Liver (tissue), 9 donors: ENCODE measurements around the gene UBE2R2. TPM values are rescaled to one million over a fixed set of nuclear protein-coding genes. Genes with fewer than 3 reads are reported as not detected.
A peak's percentile ranks its signal among the peaks of the same experiment; 100 is the strongest.
"Not testable (repeated sequence)": the region's sequence is repeated elsewhere in the genome, so short reads cannot be mapped to it uniquely, and the experiment has no call there.

ENCODE experiments used
- DNase-seq: peaks from one replicate; pipeline ENCODE4 v3.0.0-alpha.2; 2017; ENCODE audit warnings: low spot score
- H3K27ac ChIP-seq, 2 donors: one replicate each; pipeline ENCODE4 v1.7.0; 2013; ENCODE audit warnings: inconsistent platforms in 2 of 2, low read length in 2 of 2, control low read depth in 1 of 2, low read depth in 1 of 2, mild to moderate bottlenecking in 1 of 2
- H3K27me3 ChIP-seq, 4 donors: one replicate each; pipeline versions ENCODE4 v1.6.1 to v1.7.0; 2013; ENCODE audit warnings: low read length in 3 of 4, inconsistent platforms in 1 of 4, mild to moderate bottlenecking in 1 of 4, moderate library complexity in 1 of 4; ENCODE audit not compliant: control insufficient read depth in 4 of 4, insufficient read depth in 4 of 4
- H3K36me3 ChIP-seq, 4 donors: one replicate each; pipeline versions ENCODE4 v1.6.1 to v1.7.0; 2013; ENCODE audit warnings: low read length in 3 of 4, mild to moderate bottlenecking in 3 of 4, low read depth in 1 of 4, moderate library complexity in 1 of 4; ENCODE audit not compliant: control insufficient read depth in 4 of 4, insufficient read depth in 3 of 4
- H3K4me1 ChIP-seq, 4 donors: one replicate each; pipeline versions ENCODE4 v1.6.1 to v1.7.0; 2013; ENCODE audit warnings: low read length in 3 of 4, mild to moderate bottlenecking in 3 of 4, moderate library complexity in 1 of 4; ENCODE audit not compliant: control insufficient read depth in 4 of 4, insufficient read depth in 4 of 4
- H3K4me3 ChIP-seq, 3 donors: one replicate each; pipeline versions ENCODE4 v1.6.1 to v1.7.0; 2013; ENCODE audit warnings: low read length in 3 of 3, control low read depth in 1 of 3, low read depth in 1 of 3, mild to moderate bottlenecking in 1 of 3
- H3K9ac ChIP-seq, 2 donors: one replicate each; pipeline ENCODE4 v1.7.0; 2013; ENCODE audit warnings: low read length in 2 of 2, mild to moderate bottlenecking in 2 of 2, moderate library complexity in 2 of 2, control low read depth in 1 of 2, low read depth in 1 of 2
- H3K9me3 ChIP-seq, 4 donors: one replicate each; pipeline versions ENCODE4 v1.6.1 to v1.7.0; 2013; ENCODE audit warnings: low read length in 3 of 4; ENCODE audit not compliant: control insufficient read depth in 4 of 4
- EGR1 ChIP-seq, 2 donors: IDR thresholded peaks; 2 replicates each; pipeline ENCODE4 v1.6.1; 2016 to 2018; ENCODE audit warnings: antibody characterized with exemption in 2 of 2, low read depth in 2 of 2
- FOXA1 ChIP-seq: IDR thresholded peaks from 2 replicates; pipeline ENCODE4 v1.6.1; 2016; ENCODE audit warnings: antibody characterized with exemption
- FOXA2 ChIP-seq: IDR thresholded peaks from 2 replicates; pipeline ENCODE4 v1.6.1; 2016; ENCODE audit warnings: antibody characterized with exemption
- GABPA ChIP-seq, 2 donors: IDR thresholded peaks in 1 of 2; conservative IDR thresholded peaks in 1 of 2; 2 replicates each; pipeline ENCODE4 v1.6.1; 2016; ENCODE audit warnings: antibody characterized with exemption in 2 of 2, mild to moderate bottlenecking in 1 of 2, moderate library complexity in 1 of 2
- HNF4A ChIP-seq, 2 donors: conservative IDR thresholded peaks; 2 replicates each; pipeline ENCODE4 v1.6.1; 2016; ENCODE audit warnings: antibody characterized with exemption in 2 of 2, mild to moderate bottlenecking in 2 of 2
- HNF4G ChIP-seq: IDR thresholded peaks from 2 replicates; pipeline ENCODE4 v1.6.1; 2016; ENCODE audit warnings: antibody characterized with exemption
- JUND ChIP-seq, 2 donors: IDR thresholded peaks; 2 replicates each; pipeline ENCODE4 v1.6.1; 2016; ENCODE audit warnings: antibody characterized with exemption in 2 of 2
- NR2F2 ChIP-seq: IDR thresholded peaks from 2 replicates; pipeline ENCODE4 v1.6.1; 2016; ENCODE audit warnings: antibody characterized with exemption
- RAD21 ChIP-seq, 2 donors: IDR thresholded peaks; 2 replicates each; pipeline ENCODE4 v1.6.1; 2016; ENCODE audit warnings: antibody characterized with exemption in 2 of 2, mild to moderate bottlenecking in 2 of 2
- RXRA ChIP-seq, 2 donors: IDR thresholded peaks; 2 replicates each; pipeline ENCODE4 v1.6.1; 2017 to 2018; ENCODE audit warnings: antibody characterized with exemption in 2 of 2, mild to moderate bottlenecking in 1 of 2
- SP1 ChIP-seq: IDR thresholded peaks from 2 replicates; pipeline ENCODE4 v1.6.1; 2018; ENCODE audit warnings: antibody characterized with exemption, mild to moderate bottlenecking
- TAF1 ChIP-seq: conservative IDR thresholded peaks from 2 replicates; pipeline ENCODE4 v1.6.1; 2016; ENCODE audit warnings: antibody characterized with exemption, mild to moderate bottlenecking
- YY1 ChIP-seq: IDR thresholded peaks from 2 replicates; pipeline ENCODE4 v1.6.1; 2016; ENCODE audit warnings: antibody characterized with exemption, mild to moderate bottlenecking
- WGBS: extraction: QIAGEN DNeasy Blood & Tissue Kit; methylation state at CpG from one replicate; pipeline ENCODE4 v1.1.7; 2013; 5-methylcytosine and 5-hydroxymethylcytosine counted together
- polyA plus RNA-seq, 2 donors: library from polyadenylated mRNA; stranded (reverse) in 1 of 2; unstranded in 1 of 2; fragments of 200-250 nt in 1 of 2; fragments of >200 nt in 1 of 2; fragmentation: Nextera tagmentation in 1 of 2; extraction: Ambion mirVana in 1 of 2; gene quantifications; one replicate each; pipeline versions ENCODE4 v1.2.1 to v1.2.3, GENCODE V29; 2013 to 2015
- total RNA-seq, 2 donors: library from RNA; depleted of rRNA; stranded (reverse); fragments of >200 nt; gene quantifications; one replicate each; pipeline ENCODE4 v1.2.3, GENCODE V29; 2014
- TF ChIP-seq, protein P1 (sequence below): IDR thresholded peaks from 2 replicates; pipeline ENCODE4 v1.6.1; 2016; ENCODE audit warnings: antibody characterized with exemption
- TF ChIP-seq, protein P2 (sequence below): IDR thresholded peaks from 2 replicates; pipeline ENCODE4 v1.6.1; 2016; ENCODE audit warnings: antibody characterized with exemption
- TF ChIP-seq, protein P3 (sequence below): IDR thresholded peaks from 2 replicates; pipeline ENCODE4 v1.6.1; 2016; ENCODE audit warnings: antibody characterized with exemption, mild to moderate bottlenecking
- TF ChIP-seq, protein P4 (sequence below): fragments of 150-350 bp; IDR thresholded peaks from 2 replicates; pipeline ENCODE4 v1.5.1; 2017; ENCODE audit warnings: improper control_type of control experiment, low read depth, low read length; ENCODE audit not compliant: missing input control
- TF ChIP-seq, protein P5 (sequence below): IDR thresholded peaks from 2 replicates; pipeline ENCODE4 v1.6.1; 2016; ENCODE audit warnings: antibody characterized with exemption
- donor health status: healthy.
- donor health status: healthy.
- donor health status: healthy.
- donor health status: healthy.
- donor health status: healthy.

UBE2R2 gene, protein sequence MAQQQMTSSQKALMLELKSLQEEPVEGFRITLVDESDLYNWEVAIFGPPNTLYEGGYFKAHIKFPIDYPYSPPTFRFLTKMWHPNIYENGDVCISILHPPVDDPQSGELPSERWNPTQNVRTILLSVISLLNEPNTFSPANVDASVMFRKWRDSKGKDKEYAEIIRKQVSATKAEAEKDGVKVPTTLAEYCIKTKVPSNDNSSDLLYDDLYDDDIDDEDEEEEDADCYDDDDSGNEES
- 10 to 100 TPM; 10.8 to 13.4 TPM for total RNA-seq
- 10 to 100 TPM; 15.0 TPM for polyA plus RNA-seq

DNA sequence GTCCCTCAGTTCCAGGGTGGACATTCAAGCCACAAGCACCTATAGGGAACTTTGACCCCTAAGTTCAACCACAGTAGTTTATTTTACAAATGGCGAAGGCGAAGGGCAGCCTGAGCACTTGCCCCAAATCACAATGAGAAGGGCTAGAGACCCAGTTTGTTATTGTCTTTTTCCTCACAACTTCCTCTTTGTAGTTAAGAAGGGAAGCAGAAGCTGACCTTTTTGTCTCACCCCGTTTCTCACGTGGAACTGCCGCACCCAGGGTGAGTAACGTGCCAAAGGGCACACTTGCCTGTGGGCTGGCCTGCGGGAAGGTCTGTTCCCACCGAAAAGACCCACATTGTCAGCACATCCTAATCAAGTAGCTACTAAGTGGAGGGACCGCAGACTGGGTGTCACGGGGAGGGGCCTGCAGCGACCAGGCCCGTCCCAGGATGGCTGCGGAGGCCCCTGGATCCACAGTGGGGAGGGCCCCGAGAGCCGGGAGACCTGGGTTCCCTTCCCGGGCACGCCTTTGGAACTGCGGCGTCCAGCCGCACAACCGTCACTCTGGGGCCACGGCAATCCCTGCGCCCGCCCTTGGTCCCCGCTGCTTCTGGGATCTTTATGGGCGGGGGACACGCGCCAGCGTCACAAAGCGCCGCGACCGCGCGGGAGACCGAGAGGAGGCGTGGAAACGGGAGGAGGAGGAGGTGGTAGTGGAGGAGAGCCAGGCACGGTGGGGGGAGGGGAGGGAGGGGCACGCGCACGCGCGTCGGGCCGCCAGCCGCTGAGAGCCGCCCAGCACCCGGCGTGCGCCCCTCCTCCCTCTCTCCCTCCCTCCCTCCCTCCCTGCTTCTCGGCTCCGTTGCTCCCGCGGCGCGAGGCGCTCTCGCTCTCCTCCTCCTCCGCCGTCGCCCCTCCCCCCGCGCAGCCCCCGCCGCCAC is at the start of gene UBE2R2:
Gene UBE2R2 (plus strand): TSS at position 834 of the 926 bp plus-strand sequence. CDS start 598 bp downstream, outside the sequence.
- H3K9ac ChIP-seq: peak within 1 kb of the TSS; percentile 66 to 82
- peak within 1 kb of the TSS; percentile 94 to 97 (median 97) for H3K4me3 ChIP-seq
- no peaks in the 10 kb centered on the region for H3K9me3 ChIP-seq
- peak within 1 kb of the TSS; percentile 94 to 98 for H3K27ac ChIP-seq
- H3K27me3 ChIP-seq: no peaks in the 10 kb centered on the region
- H3K36me3 ChIP-seq: no peaks in the 10 kb centered on the region
- peaks cover 5 to 42% (median 15%) of the 10 kb centered on the region in 4 donors for H3K4me1 ChIP-seq
- TF ChIP-seq RAD21 (IDR thresholded peaks at IDR 0.05) (no peak), SP1 (peak; percentile 38), GABPA (IDR thresholded peaks at IDR 0.05 in 1 of 2, conservative IDR thresholded peaks at IDR 0.05 in 1 of 2) (no peak), RXRA (IDR thresholded peaks at IDR 0.05) (peak; percentile 49 to 50), HNF4A (conservative IDR thresholded peaks at IDR 0.05) (peak; percentile 39 to 48), NR2F2 (peak; percentile 95), JUND (IDR thresholded peaks at IDR 0.05) (peak in 1 of 2 donors; percentile 8), YY1 (peak; percentile 77), FOXA2 (no peak), HNF4G (peak; percentile 1), FOXA1 (no peak), TAF1 (peak; percentile 71), EGR1 (IDR thresholded peaks at IDR 0.05; ENCODE audit: low read depth in 2 of 2) (peak in 1 of 2 donors; percentile 35)
- TF ChIP-seq, protein P1, sequence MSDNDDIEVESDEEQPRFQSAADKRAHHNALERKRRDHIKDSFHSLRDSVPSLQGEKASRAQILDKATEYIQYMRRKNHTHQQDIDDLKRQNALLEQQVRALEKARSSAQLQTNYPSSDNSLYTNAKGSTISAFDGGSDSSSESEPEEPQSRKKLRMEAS: peak; percentile 69
- TF ChIP-seq, protein P2, sequence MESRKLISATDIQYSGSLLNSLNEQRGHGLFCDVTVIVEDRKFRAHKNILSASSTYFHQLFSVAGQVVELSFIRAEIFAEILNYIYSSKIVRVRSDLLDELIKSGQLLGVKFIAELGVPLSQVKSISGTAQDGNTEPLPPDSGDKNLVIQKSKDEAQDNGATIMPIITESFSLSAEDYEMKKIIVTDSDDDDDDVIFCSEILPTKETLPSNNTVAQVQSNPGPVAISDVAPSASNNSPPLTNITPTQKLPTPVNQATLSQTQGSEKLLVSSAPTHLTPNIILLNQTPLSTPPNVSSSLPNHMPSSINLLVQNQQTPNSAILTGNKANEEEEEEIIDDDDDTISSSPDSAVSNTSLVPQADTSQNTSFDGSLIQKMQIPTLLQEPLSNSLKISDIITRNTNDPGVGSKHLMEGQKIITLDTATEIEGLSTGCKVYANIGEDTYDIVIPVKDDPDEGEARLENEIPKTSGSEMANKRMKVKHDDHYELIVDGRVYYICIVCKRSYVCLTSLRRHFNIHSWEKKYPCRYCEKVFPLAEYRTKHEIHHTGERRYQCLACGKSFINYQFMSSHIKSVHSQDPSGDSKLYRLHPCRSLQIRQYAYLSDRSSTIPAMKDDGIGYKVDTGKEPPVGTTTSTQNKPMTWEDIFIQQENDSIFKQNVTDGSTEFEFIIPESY: no peak
- TF ChIP-seq, protein P3, sequence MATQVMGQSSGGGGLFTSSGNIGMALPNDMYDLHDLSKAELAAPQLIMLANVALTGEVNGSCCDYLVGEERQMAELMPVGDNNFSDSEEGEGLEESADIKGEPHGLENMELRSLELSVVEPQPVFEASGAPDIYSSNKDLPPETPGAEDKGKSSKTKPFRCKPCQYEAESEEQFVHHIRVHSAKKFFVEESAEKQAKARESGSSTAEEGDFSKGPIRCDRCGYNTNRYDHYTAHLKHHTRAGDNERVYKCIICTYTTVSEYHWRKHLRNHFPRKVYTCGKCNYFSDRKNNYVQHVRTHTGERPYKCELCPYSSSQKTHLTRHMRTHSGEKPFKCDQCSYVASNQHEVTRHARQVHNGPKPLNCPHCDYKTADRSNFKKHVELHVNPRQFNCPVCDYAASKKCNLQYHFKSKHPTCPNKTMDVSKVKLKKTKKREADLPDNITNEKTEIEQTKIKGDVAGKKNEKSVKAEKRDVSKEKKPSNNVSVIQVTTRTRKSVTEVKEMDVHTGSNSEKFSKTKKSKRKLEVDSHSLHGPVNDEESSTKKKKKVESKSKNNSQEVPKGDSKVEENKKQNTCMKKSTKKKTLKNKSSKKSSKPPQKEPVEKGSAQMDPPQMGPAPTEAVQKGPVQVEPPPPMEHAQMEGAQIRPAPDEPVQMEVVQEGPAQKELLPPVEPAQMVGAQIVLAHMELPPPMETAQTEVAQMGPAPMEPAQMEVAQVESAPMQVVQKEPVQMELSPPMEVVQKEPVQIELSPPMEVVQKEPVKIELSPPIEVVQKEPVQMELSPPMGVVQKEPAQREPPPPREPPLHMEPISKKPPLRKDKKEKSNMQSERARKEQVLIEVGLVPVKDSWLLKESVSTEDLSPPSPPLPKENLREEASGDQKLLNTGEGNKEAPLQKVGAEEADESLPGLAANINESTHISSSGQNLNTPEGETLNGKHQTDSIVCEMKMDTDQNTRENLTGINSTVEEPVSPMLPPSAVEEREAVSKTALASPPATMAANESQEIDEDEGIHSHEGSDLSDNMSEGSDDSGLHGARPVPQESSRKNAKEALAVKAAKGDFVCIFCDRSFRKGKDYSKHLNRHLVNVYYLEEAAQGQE: no peak
- TF ChIP-seq, protein P4, sequence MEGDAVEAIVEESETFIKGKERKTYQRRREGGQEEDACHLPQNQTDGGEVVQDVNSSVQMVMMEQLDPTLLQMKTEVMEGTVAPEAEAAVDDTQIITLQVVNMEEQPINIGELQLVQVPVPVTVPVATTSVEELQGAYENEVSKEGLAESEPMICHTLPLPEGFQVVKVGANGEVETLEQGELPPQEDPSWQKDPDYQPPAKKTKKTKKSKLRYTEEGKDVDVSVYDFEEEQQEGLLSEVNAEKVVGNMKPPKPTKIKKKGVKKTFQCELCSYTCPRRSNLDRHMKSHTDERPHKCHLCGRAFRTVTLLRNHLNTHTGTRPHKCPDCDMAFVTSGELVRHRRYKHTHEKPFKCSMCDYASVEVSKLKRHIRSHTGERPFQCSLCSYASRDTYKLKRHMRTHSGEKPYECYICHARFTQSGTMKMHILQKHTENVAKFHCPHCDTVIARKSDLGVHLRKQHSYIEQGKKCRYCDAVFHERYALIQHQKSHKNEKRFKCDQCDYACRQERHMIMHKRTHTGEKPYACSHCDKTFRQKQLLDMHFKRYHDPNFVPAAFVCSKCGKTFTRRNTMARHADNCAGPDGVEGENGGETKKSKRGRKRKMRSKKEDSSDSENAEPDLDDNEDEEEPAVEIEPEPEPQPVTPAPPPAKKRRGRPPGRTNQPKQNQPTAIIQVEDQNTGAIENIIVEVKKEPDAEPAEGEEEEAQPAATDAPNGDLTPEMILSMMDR: peak; percentile 2
- TF ChIP-seq, protein P5, sequence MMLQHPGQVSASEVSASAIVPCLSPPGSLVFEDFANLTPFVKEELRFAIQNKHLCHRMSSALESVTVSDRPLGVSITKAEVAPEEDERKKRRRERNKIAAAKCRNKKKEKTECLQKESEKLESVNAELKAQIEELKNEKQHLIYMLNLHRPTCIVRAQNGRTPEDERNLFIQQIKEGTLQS: no peak
- peak; percentile 98 for DNase-seq
- 2% methylated on average over 65 of the region's 66 CpGs for WGBS

DNA sequence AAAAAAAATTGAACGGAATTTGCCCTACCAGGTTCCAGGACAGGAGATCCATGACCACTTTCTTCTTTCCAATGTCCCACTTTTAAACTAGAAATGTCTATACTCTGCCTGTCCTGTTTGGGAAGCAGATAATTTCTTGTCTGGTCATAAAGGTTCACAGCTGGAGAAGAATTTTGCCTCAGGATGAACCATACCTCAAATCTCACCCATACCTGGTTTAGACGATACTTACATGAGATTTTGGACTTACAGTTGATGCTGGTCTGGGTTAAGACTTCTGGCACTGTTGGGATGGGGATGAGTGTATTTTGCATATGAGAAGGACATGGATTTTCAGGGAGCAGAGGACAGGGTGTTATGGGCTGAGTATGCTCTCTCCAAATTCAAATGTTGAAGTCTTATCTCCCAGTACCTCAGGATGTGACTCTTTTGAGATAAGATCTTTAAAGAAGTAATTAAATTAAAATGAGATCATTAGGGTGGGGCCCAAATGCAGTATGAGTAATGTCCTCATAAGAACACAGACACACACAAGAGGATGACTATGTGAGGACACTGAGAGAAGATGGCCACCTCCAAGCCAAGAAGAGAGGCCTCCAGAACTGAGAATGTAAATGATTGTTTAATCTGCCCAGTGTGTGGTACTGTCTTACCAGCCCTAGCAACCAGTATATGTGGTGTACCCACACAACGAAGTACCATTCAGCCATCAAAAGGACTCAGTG is 46.6 kb upstream of the UBE2R2 start:
- DNase-seq: not testable (repeated sequence)

DNA sequence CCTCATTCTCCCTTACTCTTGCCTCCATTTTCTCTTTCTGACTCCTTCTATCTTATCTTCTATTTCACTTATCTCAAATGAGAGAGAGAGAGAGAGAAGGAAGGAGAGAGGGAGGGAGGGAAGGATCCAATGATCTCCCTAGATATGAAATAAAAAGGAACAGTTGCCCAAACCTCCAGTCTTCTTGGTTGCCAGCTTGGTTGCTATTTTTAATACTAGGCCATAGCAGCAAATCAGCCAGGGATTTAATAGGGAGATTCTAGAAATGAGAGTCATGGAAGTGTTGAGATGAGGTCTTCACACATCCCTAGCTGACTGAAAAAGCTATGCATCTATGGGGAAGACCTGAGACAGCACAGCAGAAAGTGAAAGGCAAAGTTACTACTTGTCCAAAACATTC is 43.8 kb upstream of the UBE2R2 start:
- not testable (repeated sequence) for DNase-seq, H3K4me3 ChIP-seq, H3K27ac ChIP-seq, H3K9me3 ChIP-seq, H3K36me3 ChIP-seq, H3K9ac ChIP-seq, H3K4me1 ChIP-seq, H3K27me3 ChIP-seq

More for the DNA sequence above, 46.6 kb upstream of the UBE2R2 start:
- not testable (repeated sequence) for H3K4me3 ChIP-seq, H3K27me3 ChIP-seq, H3K27ac ChIP-seq, H3K36me3 ChIP-seq, H3K9me3 ChIP-seq, H3K4me1 ChIP-seq, H3K9ac ChIP-seq
- 95% methylated on average over 3 of the region's 3 CpGs for WGBS
